Right lobe of liver (tissue), 6 donors: Measurements from ENCODE around the gene RNF146. TPM values are rescaled to one million over a fixed set of nuclear protein-coding genes. Genes with fewer than 3 reads are reported as not detected.
"Not testable (repeated sequence)": the region's sequence is repeated elsewhere in the genome, so short reads cannot be mapped to it uniquely, and the experiment has no call there.

Experiments used
- ATAC-seq, 4 donors: fragments of 200-7000 bp; cut with Tn5 transposase; one replicate each; pipeline ENCODE4 v1.9.1; 2020; ENCODE audit warnings: mild to moderate bottlenecking in 4 of 4, moderate library complexity in 4 of 4
- DNase-seq, 3 donors: peaks; one replicate each; pipeline ENCODE4 v3.0.0-alpha.2; 2020
- H3K27ac ChIP-seq, 3 donors: fragments of 200-600 bp; one replicate each; pipeline ENCODE4 v1.8.0; 2022
- H3K27me3 ChIP-seq, 2 donors: fragments of 200-600 bp; one replicate each; pipeline ENCODE4 v1.8.0; 2022
- H3K36me3 ChIP-seq, 4 donors: fragments of 200-600 bp; sonication (generic) in 1 of 4; one replicate each; pipeline versions ENCODE4 v1.5.1 to v1.8.0; 2017 to 2022; ENCODE audit warnings: control low read depth in 1 of 4
- H3K4me1 ChIP-seq, 4 donors: fragments of 200-600 bp; sonication (generic) in 1 of 4; one replicate each; pipeline versions ENCODE4 v1.5.1 to v1.8.0; 2017 to 2022; ENCODE audit warnings: control low read depth in 1 of 4
- H3K4me3 ChIP-seq, 3 donors: fragments of 200-600 bp; one replicate each; pipeline ENCODE4 v1.8.0; 2022
- H3K9me3 ChIP-seq, 4 donors: fragments of 200-600 bp; sonication (generic) in 1 of 4; one replicate each; pipeline versions ENCODE4 v1.5.1 to v1.8.0; 2017 to 2022; ENCODE audit warnings: control low read depth in 1 of 4
- CTCF ChIP-seq, 4 donors: fragments of 200-600 bp in 3 of 4; fragments of 450-650 bp in 1 of 4; IDR thresholded peaks; one replicate each; pipeline versions ENCODE4 v1.5.1 to v1.8.0; 2016 to 2022; ENCODE audit warnings: antibody characterized with exemption in 4 of 4, mild to moderate bottlenecking in 2 of 4
- POLR2A ChIP-seq: fragments of 450-650 bp; IDR thresholded peaks from one replicate; pipeline ENCODE4 v1.6.1; 2017; ENCODE audit warnings: antibody characterized with exemption, mild to moderate bottlenecking
- WGBS: methylation state at CpG from one replicate; pipeline ENCODE4 v1.1.6; 2018; ENCODE audit warnings: low coverage, low lambda C conversion rate; ENCODE audit not compliant: insufficient coverage; ENCODE audit errors: missing lambda C conversion rate; 5-methylcytosine and 5-hydroxymethylcytosine counted together
- intact Hi-C, 2 donors: fragments of 100-400 bp; cut with DNase I; formaldehyde crosslinking; loops; one replicate each; pipeline versions ENCODE4 v1.11.2 to v1.14.1; 2022
- small RNA-seq, 2 experiments: library from RNA; depleted of rRNA; stranded (forward); fragments of <200 nt; gene quantifications; one replicate each; pipeline ENCODE3, GENCODE V24; 2016
- total RNA-seq, 6 experiments: library from RNA; depleted of rRNA in 2 of 6; stranded (reverse); fragments of >200 nt in 2 of 6; fragmentation: NEBNext Ultra II Directional in 3 of 6; extraction: Animal tissue kit (Norgen Biotek cat#: 25700) in 3 of 6; gene quantifications; one replicate each; pipeline versions ENCODE4 v1.1.0 to v1.2.4, GENCODE V29; 2016 to 2023
- donor health status: DM: no; HTN: yes; CAD: no.
- donor health status: DM: no; HTN: no; CAD: no.
- donor health status: DM: no; HTN: no; CAD: no.
- donor health status: DM: no; HTN: yes; CAD: no.
- donor health status: DM: no; HTN: yes; CAD: no.

The RNF146 gene
- total RNA-seq, 6 experiments from 2014 or later: 12.8 to 19.5 (median 14.9) TPM

GRCh38 chr6:127319686-127320085, 53.0 kb downstream of the RNF146 start:
- WGBS: 100% methylated on average over 1 of the region's 1 CpG
- no peak for TF ChIP-seq POLR2A
- no peak for TF ChIP-seq CTCF (IDR thresholded peaks at IDR 0.05)
- ATAC-seq (no peak), DNase-seq (no peak)
- Histone ChIP-seq H3K4me3 (no peak overlapping the region), H3K9me3 (no peaks in the 10 kb centered on the region), H3K27me3 (no peaks in the 10 kb centered on the region), H3K27ac (no peak overlapping the region), H3K4me1 (no peaks in the 10 kb centered on the region), H3K36me3 (no peaks in the 10 kb centered on the region)
- intact Hi-C loops: no loop called here

GRCh38 chr6:127328043-127328609, 61.5 kb downstream of the RNF146 start:
- Histone ChIP-seq H3K27ac (no peak overlapping the region), H3K4me1 (no peaks in the 10 kb centered on the region), H3K4me3 (no peak overlapping the region), H3K36me3 (peaks cover 0 to 21% (median 0%) of the 10 kb centered on the region in 4 donors), H3K27me3 (no peaks in the 10 kb centered on the region), H3K9me3 (no peaks in the 10 kb centered on the region)
- intact Hi-C loops: no loop called here
- no peak for ATAC-seq
- no peak for DNase-seq
- TF ChIP-seq CTCF (IDR thresholded peaks at IDR 0.05) (no peak), POLR2A (no peak)

- DNase-seq, H3K27me3 ChIP-seq, intact Hi-C loops, ATAC-seq, H3K4me3 ChIP-seq, H3K4me1 ChIP-seq, H3K27ac ChIP-seq, H3K36me3 ChIP-seq, H3K9me3 ChIP-seq: not testable (repeated sequence)
- 87% methylated on average over 3 of the region's 3 CpGs for WGBS
Measured at GRCh38 chr6:127331256-127331655, 64.6 kb downstream of the RNF146 start.

- ATAC-seq (no peak), DNase-seq (no peak)
- TF ChIP-seq CTCF (IDR thresholded peaks at IDR 0.05) (no peak), POLR2A (no peak)
- Histone ChIP-seq H3K4me1 (no peaks in the 10 kb centered on the region), H3K27ac (no peak overlapping the region), H3K27me3 (no peaks in the 10 kb centered on the region), H3K36me3 (no peaks in the 10 kb centered on the region), H3K4me3 (no peak overlapping the region), H3K9me3 (no peaks in the 10 kb centered on the region)
- WGBS: 73% methylated on average over 4 of the region's 4 CpGs
- intact Hi-C loops: no loop called here
Measured at GRCh38 chr6:127332383-127332961, 65.8 kb downstream of the RNF146 start.

Small RNA genes lying within 50 kb of the gene (small RNA-seq; reads per million reads assigned to genes)
- 0 reads per million in 2 experiments for gene RNA5SP217

Other genes with a start within 250 kb of the RNF146 start
- gene RSPO3, start 148.2 kb upstream of the RNF146 start, total RNA-seq: 1 to 10 TPM in 4 of 6 experiments, under 1 TPM in 2; 0.75 to 3.6 (median 1.3) TPM
- 10 to 100 TPM; 41.3 to 51.7 (median 45.7) TPM for gene ECHDC1, start 76.7 kb downstream of the RNF146 start, total RNA-seq
- under 1 TPM in 4 of 6 experiments, not detected in 2; 0.06 to 0.33 (median 0.16) TPM for gene KIAA0408, start 192.5 kb downstream of the RNF146 start, total RNA-seq